D341Med (cell line): ENCODE results near the gene UBE2J1.
A peak's percentile ranks its signal among the peaks of the same experiment; 100 is the strongest.
"Not testable (repeated sequence)": the region's sequence is repeated elsewhere in the genome, so short reads cannot be mapped to it uniquely, and the experiment has no call there.

Source experiments
- DNase-seq: peaks from one replicate; pipeline ENCODE4 v3.0.0; 2012; ENCODE audit warnings: low spot score

Gene UBE2J1, protein sequence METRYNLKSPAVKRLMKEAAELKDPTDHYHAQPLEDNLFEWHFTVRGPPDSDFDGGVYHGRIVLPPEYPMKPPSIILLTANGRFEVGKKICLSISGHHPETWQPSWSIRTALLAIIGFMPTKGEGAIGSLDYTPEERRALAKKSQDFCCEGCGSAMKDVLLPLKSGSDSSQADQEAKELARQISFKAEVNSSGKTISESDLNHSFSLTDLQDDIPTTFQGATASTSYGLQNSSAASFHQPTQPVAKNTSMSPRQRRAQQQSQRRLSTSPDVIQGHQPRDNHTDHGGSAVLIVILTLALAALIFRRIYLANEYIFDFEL

DNA sequence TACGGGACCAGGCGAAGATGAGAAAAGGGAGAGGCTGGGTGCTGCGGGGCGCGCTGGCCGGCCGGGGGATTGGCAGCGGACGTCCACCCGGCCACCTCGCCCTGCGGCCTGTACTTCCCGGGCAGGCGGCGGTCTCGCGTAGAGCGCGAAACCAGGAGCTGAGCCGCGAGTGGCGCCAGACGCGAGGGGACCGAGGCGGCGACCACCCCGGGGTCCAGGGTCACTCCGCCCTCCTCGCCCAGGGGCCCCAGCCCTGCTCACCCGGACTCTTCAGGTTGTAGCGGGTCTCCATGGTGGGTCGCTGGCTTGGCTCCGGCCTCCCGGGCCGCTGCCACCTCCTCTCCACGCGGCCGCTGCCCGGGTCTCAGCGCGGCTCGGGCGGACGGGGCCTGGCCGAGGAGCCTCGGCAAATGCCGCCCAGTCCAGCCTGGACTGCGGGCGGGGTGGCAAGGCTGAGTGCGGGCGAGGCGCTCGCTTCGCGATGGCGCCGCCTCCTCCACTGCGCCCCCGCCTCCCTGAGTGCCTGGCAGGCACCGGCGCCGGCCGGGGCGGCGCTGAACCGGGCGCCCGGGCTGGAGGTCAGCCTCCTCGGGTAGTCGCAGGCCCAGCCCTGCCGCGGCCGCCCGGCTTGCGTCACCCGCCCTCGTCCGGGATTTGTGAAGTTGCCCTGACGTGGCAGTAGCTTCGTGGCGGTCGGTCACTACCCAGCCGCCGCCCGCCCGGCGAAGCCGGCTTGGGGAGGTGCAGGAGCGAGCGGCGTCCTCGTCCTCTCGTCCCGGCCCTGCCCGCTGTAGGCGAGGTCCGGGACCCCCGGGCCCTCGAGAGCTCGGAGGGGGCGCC, at the start of gene UBE2J1:
UBE2J1 (minus strand) TSS at position 445 of the 840 bp plus-strand sequence; CDS start at position 292, 153 bp downstream.
- DNase-seq: peak; percentile 85

DNA sequence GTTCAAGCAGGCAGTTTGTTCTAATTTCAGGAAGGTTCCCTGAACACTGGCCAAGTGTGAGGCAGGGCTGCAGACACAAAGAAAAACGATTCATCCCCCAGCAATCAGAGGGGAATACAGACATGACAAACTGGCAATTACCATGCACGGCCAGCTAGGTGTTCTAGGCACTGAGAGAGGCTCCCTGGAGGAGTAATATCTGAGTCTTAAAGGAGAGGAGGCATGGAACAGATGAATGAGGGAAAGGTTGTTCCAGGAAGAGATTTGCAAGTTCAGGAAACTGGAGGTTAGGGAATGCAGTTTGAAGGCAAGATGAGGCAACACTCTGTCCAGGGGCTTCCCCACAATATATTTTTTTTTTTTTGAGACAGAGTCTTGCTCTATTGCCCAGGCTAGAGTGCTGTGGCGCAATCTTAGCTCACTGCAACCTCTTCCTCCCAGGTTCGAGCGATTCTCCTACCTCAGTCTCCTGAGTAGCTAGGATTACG, 48.4 kb upstream of the UBE2J1 start:
- no peak for DNase-seq

DNA sequence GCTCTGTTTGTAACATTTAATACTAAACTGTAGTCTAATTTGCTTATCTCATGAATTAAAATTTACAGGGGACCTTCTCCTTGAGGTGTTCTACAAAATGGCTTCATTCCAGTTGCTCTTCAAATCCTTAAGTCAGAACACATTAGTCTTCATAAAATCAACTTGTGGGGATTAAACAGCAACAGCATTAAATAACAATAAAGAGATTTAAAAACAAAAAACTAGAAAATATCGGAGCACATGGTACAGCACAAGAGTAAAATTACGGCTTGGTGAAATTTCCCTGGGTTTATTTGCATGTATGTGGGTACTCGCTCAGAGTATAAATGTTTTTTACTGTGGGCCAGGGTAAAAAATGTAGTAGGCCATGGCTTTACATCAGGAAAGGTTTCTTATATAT, 47.5 kb upstream of the UBE2J1 start:
- no peak for DNase-seq

DNA sequence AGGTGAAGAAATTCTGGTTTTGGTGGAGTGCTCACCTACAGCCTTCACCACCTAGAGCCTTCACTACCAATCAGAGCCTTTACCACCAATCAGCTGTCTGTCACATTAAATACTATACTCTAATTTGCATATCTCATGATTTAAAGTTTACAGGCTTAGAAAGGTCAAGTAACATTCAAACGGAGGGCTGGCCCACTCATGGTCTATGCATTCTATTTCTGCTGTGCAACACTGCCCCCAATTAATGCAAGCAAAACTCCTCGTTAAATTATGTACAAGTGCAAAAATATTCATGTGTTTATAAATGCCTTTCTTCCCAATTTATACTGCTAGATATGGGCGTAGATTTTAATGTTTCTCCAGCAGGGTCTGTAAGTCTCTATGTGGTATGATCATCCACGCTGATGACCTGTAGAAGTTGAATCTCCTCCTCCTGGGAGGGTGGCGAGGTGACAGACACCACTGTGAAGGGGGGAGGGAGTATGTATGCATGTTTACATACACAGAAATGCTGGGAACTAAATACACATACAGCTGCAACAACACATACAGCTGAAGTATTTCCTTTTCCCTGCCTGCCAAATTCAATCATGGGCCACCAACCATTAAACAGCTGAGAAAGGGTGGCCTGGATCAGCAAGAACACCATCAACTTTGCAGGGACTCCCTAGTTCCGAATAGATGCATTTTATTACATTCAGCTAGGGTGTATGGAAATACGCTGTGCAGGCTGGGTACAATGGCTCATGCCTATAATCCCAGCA, 46.4 kb upstream of the UBE2J1 start:
- DNase-seq: no peak

DNA sequence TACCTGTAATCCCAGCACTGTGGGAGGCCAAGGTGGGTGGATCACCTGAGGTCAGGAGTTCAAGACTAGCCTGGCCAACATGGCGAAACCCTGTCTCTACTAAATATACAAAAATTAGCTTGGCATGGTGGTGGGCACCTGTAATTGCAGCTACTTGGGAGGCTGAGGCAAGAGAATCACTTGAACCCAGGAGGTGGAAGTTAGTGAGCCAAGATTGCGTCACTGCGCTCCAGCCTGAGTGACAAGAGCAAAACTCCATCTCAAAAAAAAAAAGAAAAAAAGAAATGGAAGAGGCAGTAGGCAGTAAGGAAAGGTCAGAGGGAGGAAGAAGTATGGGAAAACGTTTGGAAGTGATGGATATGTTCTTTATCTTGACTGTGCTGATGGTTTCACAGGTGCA, 45.4 kb upstream of the UBE2J1 start:
- not testable (repeated sequence) for DNase-seq

DNA sequence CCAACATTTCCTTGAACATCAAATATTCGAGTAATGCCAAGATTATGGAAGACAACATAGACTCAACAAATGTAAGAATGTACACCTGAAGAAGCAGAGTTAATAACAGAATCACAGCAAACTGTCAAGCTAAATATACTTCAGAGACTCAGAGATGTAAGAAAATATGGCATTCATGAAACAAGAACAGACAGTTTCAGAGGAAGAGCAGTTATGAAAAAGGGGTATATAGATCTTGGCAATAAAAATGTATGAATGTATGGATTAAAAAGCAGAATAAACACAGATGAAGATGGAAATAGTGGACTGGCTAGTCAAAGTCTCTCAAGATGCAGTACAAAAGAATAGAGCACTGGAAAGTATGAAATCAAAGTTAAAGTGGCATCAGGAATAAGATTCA, 41.1 kb upstream of the UBE2J1 start:
- DNase-seq: no peak

DNA sequence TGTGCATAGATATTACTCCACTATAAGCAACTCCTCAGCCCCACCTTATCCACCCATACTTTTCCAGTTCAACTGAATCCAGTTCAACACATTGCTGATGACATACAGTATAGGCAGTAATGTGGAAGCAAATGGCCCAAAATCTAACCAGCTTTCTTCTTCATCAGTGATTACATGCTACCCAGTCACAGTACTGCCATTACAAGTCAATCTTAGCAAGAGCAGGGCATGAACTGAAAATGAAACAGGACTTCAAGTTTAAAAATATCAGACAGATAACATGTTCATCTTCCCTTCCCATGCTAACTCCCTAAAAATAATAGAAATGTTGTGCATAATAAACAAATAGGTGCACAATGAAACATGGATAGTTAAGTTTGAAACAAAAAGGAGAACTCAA, 40.3 kb upstream of the UBE2J1 start:
- DNase-seq: no peak

DNA sequence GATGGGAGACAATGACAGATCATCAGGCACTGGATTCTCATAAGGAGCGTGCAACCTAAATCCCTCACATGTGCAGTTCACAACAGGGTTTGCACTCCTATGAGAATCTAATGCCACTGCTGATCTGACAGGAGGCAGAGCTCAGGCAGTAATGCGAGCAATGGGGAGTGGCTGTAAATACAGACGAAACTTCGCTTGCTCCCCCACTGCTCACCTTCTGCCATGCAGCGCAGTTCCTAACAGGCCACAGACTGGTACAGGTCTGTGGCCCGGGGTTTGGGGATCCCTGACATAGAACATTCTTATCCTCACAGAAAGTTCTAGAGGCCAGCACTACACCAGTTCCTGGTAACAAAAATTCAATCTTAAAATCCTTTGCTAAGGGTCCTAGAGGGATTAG, 36.3 kb upstream of the UBE2J1 start:
- no peak for DNase-seq

DNA sequence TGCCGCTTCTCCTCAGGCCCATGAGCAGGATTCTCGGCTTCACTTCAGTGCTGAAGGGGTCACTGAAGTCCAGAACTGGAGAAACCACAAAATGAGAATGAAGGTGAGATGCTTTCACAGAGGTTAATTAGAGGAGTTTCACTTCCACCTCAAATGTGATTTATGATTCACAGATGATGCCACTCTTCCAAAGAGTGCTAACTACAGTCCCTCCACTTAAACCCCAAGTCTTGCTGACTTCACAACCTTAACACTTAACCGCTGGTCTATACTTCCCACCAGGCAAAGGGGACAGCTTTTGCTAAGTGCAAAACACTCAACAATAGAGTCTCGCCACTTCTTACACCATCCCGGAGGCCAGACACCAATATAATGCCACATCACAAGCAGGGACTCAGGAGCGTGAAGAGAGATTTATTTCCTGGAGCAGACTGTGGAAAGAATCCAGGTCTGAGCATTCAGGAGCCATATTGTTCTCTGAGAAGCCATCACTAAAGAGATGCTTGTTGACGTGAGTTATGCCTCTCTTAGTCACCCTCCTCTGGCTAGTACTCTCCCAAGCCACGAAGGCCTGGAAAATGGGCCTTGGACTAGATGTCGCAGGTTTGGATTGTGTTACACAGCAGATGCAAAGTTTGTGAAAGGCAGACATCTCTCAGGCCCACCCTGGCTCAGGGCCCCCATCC, 35.1 kb upstream of the UBE2J1 start:
- DNase-seq: no peak

DNA sequence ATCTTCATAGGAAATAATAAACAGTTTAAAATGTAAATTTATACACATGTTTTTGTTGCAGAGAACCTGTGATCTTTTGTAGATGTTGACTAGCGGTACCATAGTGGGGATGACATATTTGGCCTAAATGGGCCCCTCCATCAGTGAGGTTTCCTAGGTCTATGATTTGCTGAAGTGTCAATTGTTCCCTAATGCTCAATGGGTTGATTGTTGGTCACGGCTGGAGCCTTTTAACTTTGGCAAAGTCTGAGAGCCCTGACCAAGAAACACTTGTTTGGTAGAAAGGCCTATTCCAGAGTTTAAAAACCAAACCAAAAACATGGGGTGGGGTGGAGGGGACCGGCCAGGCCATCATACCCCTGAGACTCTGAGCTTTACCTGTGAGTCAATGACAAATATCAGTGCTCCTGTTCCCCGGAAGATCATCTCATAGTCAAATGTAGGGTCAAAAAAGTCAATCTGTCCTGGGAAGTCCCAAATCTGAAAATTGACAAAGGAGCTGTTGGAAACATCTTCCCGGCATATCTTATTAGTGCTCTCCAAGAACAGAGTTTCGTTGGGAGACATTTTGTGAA, 34.5 kb upstream of the UBE2J1 start:
- no peak for DNase-seq

DNA sequence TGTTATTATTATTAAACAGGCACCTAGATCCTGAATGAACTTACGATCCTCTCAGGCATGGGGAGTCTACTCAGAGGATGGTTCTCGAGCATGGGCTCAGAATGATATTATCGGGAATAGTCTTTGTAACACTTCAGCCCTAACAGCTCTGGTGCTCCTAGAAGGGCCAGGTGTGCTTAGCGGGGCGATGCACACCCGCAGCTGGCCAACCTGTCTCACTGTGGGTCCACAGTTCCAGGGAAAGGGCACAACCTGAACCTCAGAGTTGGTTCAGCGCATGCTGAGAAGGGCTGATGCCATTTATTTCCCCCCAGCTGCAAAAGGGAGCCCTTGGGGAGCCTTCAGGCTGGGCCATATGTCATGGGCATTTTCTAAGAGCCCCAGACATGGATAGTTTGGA, 33.3 kb upstream of the UBE2J1 start:
- peak; percentile 33 for DNase-seq

DNA sequence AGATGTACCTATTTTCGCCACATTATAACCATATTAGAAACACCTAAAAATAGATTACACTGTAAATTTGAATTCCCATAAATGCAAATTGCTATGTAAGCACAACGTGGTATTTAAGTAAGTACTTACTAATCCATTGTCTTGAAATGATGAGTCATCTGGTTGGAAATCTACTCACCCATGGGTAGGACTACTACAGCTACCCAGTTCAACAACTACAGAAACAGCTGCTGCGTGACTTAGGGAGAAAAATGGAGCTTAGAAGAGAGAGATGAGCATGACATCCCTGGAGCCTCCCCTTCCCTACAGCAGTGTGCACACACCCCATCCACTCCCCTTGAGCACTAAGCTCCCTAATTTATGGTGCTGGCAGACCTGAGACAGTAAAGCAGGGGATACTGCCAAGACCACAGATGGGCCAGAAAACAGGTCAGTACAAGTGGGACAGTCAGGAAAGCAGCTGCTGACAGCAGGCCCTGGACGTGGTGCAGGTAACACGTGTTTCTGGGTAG, 32.7 kb upstream of the UBE2J1 start:
- DNase-seq: peak; percentile 66

DNA sequence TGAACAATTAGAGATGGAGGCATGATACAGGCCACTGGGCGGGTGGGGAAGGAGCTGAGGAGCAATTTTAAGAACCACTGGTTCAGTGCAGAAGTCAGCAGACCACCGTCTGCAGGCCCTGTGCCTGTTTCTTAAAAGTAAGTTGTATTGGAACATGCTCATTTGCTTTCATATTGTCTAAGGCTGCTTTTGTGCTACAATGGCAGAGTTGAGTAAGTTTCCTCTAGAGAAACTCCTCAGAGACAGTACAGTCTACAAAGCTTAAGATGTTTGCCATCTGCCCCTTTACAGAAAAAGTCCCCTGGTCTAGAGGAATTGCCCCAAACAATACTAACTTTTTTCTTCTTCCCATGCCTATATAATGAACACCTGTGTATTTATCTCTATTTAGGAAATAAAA, 28.5 kb upstream of the UBE2J1 start:
- DNase-seq: no peak

DNA sequence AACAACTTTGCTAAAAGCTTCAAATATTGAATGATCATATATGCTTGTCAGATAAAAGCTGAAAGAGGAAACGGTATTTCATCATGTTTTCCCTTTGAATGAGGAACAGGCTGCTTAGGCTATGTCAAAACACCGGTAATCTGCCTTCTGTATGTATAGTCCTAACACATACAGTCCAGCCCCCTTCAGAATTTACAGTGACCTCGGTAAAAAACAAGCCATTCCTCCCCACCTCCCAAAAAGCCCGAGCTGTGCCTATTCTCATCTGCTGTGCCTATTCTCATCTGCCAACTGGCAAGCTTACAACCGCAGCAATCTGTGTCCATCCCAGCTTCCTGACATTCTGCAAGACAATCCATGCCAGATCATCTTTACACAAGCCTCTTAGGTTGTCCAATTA, 26.8 kb upstream of the UBE2J1 start:
- DNase-seq: no peak

DNA sequence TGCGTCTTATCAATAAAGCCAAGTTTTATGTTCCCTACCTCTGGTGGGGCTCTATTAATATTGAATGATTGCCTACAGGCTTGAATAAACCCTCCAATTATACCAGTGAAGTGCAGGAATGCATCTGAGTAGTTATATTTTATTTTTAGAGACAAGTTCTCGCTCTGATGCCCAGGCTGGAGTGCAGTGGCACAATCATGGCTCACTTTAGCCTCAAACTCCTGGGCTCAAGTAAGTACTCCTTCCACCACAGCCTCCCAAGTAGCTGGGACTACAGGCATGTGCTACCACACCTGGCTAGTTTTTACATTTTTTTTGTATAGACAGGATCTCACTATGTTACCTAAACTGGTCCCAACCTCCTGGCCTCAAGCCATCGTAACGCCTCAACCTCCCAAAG, 26.1 kb upstream of the UBE2J1 start:
- no peak for DNase-seq

DNA sequence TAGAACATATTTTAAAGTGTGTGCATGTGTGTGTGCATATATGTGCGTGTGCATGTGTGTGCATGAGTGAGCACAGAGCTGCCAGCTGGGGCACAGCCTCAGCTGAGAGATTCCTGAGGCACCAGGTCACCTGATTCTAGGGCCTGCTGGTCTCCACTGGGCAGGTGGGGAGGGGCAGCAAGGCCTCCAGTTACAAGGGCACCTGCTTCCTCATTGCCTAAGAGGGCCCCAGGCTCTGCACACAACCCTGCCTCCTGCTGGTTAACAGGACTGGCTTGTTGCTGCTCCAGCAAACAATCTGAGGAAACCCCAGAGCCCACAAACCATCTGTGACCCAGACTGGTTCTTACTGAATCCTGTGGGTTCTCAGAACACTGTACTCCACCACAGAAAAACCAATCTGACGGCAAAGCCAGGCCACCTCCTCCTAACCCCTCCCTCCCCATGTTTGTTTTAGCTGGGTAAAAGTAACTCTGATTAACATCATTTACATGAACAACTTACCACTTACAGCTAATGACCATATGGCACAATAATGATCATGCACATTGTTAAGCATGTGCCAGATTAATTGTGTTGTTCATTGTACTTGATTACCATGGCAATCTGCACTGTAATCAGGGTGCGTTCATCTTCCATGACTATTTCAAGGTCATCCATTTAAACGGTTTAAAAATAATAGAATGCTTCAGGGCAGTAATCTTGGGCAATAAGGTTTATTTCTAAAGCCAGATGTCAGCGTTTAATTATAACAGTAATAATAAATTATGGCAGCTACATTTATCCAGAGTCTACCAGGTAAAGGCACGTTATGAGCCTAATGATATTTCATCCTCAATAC, 23.1 kb upstream of the UBE2J1 start:
- DNase-seq: peak; percentile 75

DNA sequence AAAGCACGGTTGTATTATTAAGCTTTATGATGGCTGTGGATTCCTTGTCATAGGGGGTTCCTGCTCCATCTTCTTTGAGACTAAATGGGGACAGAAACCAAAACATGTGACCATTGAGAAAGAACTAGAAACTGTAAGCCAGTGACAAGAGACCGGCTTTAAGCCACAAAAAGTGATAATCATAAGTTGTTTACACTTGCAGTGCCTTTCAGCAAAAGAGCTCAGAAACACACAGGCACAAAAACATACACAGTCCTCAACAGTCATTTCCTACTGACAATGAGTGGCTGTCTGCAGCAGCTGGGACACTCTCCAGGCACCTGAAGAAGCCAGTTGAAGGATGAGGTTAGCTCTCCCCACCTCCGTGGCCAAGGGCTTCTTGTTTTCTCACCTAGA, 20.0 kb upstream of the UBE2J1 start:
- DNase-seq: no peak

DNA sequence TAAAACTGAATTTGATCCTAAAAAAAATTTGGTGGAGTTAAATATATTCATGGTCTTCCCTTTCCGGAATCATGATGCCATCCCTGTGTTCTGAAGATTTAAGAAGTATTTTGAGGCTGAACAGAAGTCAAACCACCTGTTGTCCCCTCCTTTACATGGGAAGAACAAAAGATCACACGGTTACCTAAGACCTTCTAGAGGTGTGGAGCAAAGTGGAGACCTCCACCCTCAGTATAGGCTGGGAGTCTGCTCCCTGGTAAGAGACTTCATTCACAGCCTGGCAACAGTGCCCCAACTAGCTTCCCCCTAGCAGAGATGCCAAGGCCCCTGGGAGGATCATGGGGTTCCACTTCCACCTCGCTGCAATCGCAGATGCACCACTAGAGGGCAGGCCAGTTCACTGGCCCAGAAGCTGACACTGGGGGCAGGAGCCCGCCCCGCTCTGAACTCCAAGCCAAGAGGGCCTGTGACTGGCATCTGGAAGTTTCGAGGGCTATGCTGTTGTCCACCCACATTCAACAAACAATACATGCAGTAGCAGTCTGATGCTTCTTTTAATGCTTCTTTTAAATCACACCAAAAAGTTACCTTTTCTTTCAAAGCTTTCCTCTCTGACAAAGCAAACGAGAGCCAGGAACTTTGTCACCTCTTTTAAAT, 19.5 kb upstream of the UBE2J1 start:
- DNase-seq: peak; percentile 85

DNA sequence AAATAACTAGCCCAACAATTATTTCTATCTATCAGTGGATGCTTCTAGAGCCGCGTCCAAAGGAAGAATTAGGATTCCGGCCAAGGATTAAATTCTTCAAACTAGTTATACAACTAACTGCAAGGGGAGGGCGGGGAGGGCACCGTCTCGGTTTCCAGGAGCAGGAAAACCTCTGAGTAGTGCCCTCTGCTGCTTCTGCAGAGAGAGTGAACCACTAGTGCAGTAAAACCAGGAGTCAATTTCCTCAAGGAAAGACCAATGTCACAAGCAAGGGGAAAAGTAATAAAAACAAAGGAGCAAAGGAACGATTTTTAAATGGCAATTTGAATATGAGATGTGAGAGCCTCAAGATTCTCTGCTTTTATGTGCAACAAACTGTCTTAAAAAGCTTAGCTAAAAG, 16.5 kb upstream of the UBE2J1 start:
- DNase-seq: peak; percentile 46

DNA sequence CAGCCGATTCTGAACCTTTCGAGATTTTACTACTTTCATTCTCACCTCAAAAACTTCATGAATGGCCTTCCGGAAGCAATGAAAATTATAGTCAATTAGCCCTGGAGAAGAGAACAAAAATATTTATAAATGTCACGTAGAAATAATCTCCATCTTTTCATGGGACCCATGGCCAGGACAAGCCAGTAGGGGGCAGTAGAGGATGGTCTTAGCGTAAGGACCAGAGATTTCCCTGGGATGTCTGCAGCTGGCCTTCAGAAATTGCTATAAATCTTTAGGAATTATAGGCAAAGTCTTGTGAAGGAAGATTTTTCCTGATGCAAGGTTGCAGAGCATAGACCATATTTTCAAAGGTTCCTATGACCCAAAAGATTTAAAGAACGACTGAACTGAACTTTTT, 15.6 kb upstream of the UBE2J1 start:
- peak; percentile 70 for DNase-seq
